ENCODE results near the gene MAP3K19.

The MAP3K19 gene

DNA sequence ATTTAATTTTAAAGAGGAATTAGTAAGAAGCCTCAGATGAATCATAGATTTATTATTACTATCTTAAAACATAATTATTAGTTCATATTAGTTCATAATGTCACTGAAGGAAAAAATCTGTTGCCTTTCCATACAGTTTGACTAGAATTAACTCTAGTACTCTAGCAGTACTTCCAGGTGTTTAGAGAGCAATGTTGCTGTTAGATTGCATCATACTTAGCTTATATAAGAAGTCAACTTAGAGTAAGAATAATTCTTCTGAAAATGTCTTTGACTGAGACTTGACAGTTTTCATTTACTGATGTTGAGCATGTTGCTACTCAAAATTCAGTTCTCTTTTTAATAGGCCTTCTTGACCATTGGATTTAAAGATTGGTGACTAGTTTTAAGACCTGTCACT, 9.5 kb upstream of the MAP3K19 start:
- Histone ChIP-seq H3K27ac (ENCODE audit: low read length) (peak overlapping the region; percentile 78; the same call in 1 of the 2 replicates), H4K20me1 (ENCODE audit: insufficient read depth, low read length) (no peaks in the 10 kb centered on the region; the same call in 1 of the 2 replicates), H3K4me3 (ENCODE audit: low read depth in 1 of 2, low read length in 2 of 2) (no peak overlapping the region), H3K27me3 (ENCODE audit: insufficient read depth, low read length, poor library complexity) (no peaks in the 10 kb centered on the region), H2AFZ (ENCODE audit: low read depth, low read length) (no peak overlapping the region), H3K36me3 (ENCODE audit: insufficient read depth, low read length) (peaks cover 30% of the 10 kb centered on the region), H3K9ac (ENCODE audit: low read depth, low read length) (peak overlapping the region; percentile 34; the same call in 1 of the 2 replicates), H3K9me3 (ENCODE audit: insufficient read depth, low read length, severe bottlenecking) (no peaks in the 10 kb centered on the region), H3K4me2 (ENCODE audit: insufficient read depth, low read length) (peak overlapping the region; percentile 35; the same call in 1 of the 2 replicates), H3K79me2 (ENCODE audit: insufficient read depth, low read length) (peaks cover 86% of the 10 kb centered on the region), H3K4me1 (ENCODE audit: insufficient read depth, low read length) (peaks cover 51% of the 10 kb centered on the region)
- ATAC-seq (ENCODE audit: insufficient read depth, low read depth) (no peak), DNase-seq (no peak)
- TF ChIP-seq EZH2 (IDR thresholded peaks at IDR 0.05; ENCODE audit: borderline replicate concordance, low read depth, low read length, severe bottlenecking): no peak
- TF ChIP-seq, protein P1, sequence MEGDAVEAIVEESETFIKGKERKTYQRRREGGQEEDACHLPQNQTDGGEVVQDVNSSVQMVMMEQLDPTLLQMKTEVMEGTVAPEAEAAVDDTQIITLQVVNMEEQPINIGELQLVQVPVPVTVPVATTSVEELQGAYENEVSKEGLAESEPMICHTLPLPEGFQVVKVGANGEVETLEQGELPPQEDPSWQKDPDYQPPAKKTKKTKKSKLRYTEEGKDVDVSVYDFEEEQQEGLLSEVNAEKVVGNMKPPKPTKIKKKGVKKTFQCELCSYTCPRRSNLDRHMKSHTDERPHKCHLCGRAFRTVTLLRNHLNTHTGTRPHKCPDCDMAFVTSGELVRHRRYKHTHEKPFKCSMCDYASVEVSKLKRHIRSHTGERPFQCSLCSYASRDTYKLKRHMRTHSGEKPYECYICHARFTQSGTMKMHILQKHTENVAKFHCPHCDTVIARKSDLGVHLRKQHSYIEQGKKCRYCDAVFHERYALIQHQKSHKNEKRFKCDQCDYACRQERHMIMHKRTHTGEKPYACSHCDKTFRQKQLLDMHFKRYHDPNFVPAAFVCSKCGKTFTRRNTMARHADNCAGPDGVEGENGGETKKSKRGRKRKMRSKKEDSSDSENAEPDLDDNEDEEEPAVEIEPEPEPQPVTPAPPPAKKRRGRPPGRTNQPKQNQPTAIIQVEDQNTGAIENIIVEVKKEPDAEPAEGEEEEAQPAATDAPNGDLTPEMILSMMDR (IDR thresholded peaks at IDR 0.05; ENCODE audit: borderline replicate concordance, extremely low read depth, low read length, poor library complexity, severe bottlenecking): no peak

GRCh38 chr2:135055182-135055786, 8.0 kb upstream of the MAP3K19 start:
- Histone ChIP-seq H3K9me3 (ENCODE audit: insufficient read depth, low read length, severe bottlenecking) (no peaks in the 10 kb centered on the region), H3K36me3 (ENCODE audit: insufficient read depth, low read length) (peaks cover 15% of the 10 kb centered on the region), H3K4me2 (ENCODE audit: insufficient read depth, low read length) (peak overlapping the region; percentile 73; the same call in 1 of the 2 replicates), H3K9ac (ENCODE audit: low read depth, low read length) (peak overlapping the region; percentile 19; the same call in 1 of the 2 replicates), H4K20me1 (ENCODE audit: insufficient read depth, low read length) (no peaks in the 10 kb centered on the region; the same call in 1 of the 2 replicates), H3K79me2 (ENCODE audit: insufficient read depth, low read length) (peaks cover 72% of the 10 kb centered on the region), H3K4me3 (ENCODE audit: low read depth in 1 of 2, low read length in 2 of 2) (peak overlapping the region in 1 of 2 experiments; percentile 23; a peak in 1 of 4 replicates), H3K27ac (ENCODE audit: low read length) (peak overlapping the region; percentile 54; the same call in 1 of the 2 replicates), H3K4me1 (ENCODE audit: insufficient read depth, low read length) (peaks cover 64% of the 10 kb centered on the region), H3K27me3 (ENCODE audit: insufficient read depth, low read length, poor library complexity) (no peaks in the 10 kb centered on the region), H2AFZ (ENCODE audit: low read depth, low read length) (no peak overlapping the region)
- TF ChIP-seq EZH2 (IDR thresholded peaks at IDR 0.05; ENCODE audit: borderline replicate concordance, low read depth, low read length, severe bottlenecking): no peak
- TF ChIP-seq, protein P1 (IDR thresholded peaks at IDR 0.05; ENCODE audit: borderline replicate concordance, extremely low read depth, low read length, poor library complexity, severe bottlenecking): no peak
- ATAC-seq (ENCODE audit: insufficient read depth, low read depth) (no peak), DNase-seq (no peak)

DNA sequence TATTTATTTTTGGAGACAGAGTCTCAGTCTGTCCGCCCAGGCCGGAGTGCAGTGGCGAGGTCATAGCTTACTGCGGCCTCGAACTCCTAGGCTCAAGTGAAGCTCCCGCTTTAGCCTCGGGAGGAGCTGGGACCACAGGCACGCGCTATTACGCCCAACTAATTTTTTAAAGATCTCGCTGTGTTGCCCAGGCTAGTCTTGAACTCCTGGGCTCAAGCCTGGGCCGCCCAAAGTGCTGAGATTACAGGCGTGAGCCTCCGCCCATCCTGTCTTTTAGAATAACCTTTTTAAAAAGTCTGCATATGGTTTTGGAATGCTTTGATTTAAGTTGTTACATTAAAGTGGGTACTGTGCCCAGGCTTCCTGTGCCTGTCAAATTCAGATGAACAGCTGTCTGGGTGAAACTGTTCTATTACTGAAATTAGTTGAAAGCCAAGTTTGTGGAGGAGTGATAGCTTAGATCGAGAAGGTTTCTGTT, 5.8 kb upstream of the MAP3K19 start:
- Histone ChIP-seq H3K4me1 (ENCODE audit: insufficient read depth, low read length) (peaks cover 61% of the 10 kb centered on the region), H3K79me2 (ENCODE audit: insufficient read depth, low read length) (peaks cover 56% of the 10 kb centered on the region), H3K27ac (ENCODE audit: low read length) (peak overlapping the region; percentile 100), H3K9me3 (ENCODE audit: insufficient read depth, low read length, severe bottlenecking) (no peaks in the 10 kb centered on the region), H3K4me3 (ENCODE audit: low read depth in 1 of 2, low read length in 2 of 2) (peak overlapping the region; percentile 83 to 95), H3K9ac (ENCODE audit: low read depth, low read length) (peak overlapping the region; percentile 98), H3K4me2 (ENCODE audit: insufficient read depth, low read length) (peak overlapping the region; percentile 73), H2AFZ (ENCODE audit: low read depth, low read length) (peak overlapping the region; percentile 100; the same call in 1 of the 2 replicates), H4K20me1 (ENCODE audit: insufficient read depth, low read length) (no peaks in the 10 kb centered on the region; the same call in 1 of the 2 replicates), H3K27me3 (ENCODE audit: insufficient read depth, low read length, poor library complexity) (no peaks in the 10 kb centered on the region), H3K36me3 (ENCODE audit: insufficient read depth, low read length) (no peaks in the 10 kb centered on the region; the same call in 1 of the 2 replicates)
- ATAC-seq (ENCODE audit: insufficient read depth, low read depth) (peak; percentile 1; the same call in 1 of the 3 replicates), DNase-seq (peak; percentile 16)
- TF ChIP-seq EZH2 (IDR thresholded peaks at IDR 0.05; ENCODE audit: borderline replicate concordance, low read depth, low read length, severe bottlenecking): no peak
- TF ChIP-seq, protein P1 (IDR thresholded peaks at IDR 0.05; ENCODE audit: borderline replicate concordance, extremely low read depth, low read length, poor library complexity, severe bottlenecking): no peak

All from DND-41 (cell line).